DMS79 (cell line): ENCODE results near the gene POLR3H.

Experiments used
- DNase-seq: peaks from one replicate; lab custom pipeline; 2025; lab: John Stamatoyannopoulos, UW

The POLR3H gene

DNA sequence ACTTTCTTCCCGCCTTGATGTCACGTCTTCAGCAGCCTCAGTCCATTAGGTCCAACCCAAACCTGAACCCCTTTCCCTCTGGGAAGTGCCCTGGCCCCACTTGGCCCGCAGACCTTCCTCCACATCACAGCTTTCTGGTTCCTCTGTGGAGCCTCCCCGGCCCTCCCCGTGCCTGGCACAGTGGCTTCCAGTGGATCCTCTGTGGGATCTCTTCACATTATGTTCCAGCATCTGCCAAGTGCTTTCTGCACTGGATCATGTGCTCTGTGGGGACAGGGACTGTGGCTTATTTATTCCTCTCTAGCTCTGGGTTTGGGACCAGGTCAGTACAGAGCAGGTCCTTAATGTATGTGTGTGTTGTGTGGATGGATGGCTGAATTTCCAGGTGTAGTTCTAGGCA is 30.9 kb downstream of the POLR3H start:
- no peak for DNase-seq

GRCh38 chr22:41512421-41513194 is 31.7 kb downstream of the POLR3H start:
- DNase-seq = peak; percentile 4

DNA sequence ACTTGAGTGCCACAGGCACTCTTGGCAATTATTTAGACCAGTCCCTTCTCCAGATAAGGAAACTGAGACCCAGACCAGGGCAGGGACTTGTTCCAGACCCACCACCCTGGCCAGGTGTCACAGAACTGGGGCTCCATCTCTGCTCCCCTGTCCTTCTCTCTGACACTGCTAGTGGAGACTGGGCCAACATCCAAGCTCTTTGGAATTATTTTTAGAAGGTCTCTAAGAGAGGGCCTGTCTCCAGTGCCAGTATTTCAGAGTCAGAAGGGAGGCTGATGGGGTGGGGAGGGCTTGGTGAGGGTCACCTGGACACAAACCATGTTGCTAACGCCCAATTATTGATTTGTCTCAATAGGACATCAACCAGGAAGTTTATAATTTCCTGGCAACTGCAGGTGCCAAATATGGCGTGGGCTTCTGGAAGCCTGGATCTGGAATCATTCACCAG is 32.7 kb downstream of the POLR3H start:
- DNase-seq = no peak

DNA sequence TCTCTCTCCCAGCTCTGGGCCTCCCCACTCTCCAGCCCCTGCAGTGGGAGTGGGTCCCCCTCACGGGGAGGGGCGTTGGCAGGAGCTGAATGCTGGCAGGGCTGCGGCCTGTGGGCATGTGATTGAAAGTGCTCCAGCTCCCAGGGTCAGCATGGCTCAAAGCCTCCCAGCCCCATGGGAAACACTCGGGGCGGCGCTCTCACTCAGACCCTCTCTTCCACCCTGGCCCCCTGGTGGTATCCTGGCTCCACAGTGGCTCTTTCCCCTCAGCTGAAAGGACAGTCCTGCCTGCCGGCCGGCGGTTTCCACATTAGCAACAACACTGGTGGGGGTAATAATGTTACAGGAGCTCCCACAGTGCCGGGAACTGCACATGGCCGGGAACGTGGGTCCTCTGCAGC is 35.5 kb downstream of the POLR3H start:
- no peak for DNase-seq

DNA sequence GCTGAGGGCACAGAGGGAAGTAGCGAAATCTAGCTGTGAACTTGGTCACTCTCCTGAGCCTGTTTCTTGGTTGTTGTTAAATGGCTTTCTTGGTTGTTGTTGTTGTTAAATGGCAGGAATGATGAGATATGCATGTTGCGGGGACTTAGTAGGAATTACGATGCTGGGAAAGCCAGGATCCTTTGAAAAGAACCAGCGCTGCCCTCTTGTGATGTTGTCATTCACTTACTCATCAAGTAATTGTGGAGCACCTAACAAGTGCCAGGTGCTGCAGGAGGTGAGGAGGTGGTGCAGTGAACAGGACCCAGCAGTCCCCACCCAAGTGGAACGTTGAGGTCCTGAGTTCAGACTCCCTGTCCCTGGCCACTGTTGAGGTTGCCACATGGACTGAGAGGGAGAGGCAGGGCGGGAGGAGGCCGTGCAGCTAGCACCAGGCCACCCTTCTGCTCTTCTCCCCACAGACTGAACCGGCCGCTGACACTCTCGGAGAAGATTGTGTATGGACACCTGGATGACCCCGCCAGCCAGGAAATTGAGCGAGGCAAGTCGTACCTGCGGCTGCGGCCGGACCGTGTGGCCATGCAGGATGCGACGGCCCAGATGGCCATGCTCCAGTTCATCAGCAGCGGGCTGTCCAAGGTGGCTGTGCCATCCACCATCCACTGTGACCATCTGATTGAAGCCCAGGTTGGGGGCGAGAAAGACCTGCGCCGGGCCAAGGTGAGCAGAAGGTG is 36.8 kb downstream of the POLR3H start:
- DNase-seq = no peak

GRCh38 chr22:41505511-41506220 is 38.6 kb downstream of the POLR3H start:
- DNase-seq = no peak

DNA sequence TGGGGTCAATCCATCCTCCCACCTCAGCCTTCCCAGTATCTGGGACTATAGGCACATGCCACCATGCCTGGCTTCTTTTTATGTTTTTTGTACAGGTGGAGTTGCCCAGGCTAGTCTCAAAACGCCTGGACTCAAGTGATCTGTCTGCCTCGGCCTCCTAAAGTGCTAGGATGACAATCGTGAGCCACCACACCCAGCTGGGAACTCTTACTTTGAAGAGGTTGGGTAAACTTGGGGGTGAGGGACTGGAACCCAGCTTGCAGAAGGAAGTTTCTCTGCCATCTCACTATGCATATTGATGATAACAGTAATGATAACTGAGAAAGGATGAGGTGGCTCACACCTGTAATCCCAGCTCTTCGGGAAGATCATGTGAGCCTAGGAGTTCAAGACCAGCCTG is 39.5 kb downstream of the POLR3H start:
- DNase-seq = no peak

DNA sequence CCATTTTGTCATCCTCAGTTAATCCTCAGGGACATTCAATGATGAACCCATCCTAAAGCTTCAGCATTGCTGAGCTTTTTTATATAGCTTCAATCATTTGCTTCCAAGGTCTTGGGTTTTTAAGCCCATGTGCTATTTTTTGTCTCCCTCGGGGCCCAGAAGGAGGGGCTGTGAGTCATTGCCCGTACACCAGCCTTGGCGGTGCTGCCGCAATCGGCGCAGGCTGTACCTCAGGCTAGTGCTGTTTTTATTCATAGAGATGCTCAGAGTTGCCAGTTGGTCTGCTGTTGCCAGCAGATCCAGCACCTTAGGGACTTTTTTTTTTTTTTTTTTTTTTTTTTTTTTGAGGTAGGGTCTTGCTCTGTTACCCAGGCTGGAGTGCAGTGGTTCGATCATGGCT is 39.9 kb downstream of the POLR3H start:
- DNase-seq = no peak

DNA sequence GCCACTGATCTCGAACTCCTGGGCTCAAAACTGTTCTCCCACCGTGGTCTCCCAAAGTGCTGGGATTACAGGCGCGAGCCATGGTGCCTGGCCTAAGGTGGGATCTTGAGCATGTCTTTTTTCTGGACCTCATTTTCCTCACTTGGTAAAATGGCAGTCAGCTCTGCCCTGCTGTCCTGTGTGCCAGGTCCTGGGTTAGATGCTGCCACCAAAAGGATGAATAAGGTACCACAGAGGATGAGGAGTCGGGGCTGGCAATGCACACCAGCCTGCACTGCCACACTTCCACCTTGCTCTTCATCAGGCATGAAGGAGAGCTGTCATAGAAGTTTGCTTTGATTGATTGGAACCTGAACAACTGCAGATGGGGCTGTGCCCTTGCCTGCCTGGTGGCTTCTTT is 43.1 kb downstream of the POLR3H start:
- DNase-seq = no peak

DNA sequence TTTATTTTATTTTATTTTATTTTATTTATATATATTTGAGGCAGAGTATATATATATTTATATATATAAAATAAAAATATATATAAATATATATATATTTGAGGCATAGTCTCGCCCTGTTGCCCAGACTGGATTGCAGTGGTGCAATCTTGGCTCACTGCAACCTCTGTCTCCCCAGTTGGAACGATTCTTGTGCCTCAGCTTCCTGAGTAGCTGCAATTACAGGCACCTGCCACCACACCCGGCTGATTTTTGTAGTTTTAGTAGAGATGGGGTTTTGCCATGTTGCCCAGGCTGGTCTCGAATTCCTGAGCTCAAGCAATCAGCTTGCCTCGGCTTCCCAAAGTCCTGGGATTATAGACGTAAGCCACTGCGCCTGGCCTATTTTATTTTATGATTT is 44.0 kb downstream of the POLR3H start:
- DNase-seq = no peak

DNA sequence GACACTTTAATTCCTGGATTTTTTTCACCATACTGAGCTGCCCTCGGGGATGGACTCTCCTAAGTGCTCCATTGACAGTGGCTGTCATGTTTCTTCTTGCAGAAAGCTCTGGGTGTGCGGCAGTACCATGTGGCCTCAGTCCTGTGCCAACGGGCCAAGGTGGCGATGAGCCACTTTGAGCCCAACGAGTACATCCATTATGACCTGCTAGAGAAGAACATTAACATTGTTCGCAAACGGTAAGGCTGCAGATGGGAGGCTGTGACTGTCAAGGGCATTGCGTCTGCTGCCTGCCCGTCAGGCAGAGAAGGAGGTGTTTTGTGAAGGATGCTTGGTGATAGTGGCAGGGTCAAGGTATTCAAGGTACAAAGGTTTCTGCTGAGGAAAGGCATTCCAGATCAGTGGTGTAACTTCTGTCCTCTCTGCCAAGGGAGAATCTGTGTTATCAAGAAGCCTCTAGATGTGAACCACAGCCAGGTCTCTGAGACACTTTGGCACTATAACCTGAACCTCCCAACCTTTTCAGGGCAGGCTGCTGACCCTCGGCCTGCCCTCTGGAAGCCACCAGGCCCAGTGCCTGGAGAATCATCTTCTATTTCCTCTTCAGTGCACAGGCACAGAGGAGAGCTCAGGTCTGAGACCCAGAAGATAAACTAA is 44.5 kb downstream of the POLR3H start:
- DNase-seq = no peak

- DNase-seq = no peak
These were observed 45.9 kb downstream of the POLR3H start for GRCh38 chr22:41498303-41498835.

GRCh38 chr22:41491374-41492100 is 52.7 kb downstream of the POLR3H start:
- DNase-seq = no peak

GRCh38 chr22:41488596-41489385 is 55.5 kb downstream of the POLR3H start:
- DNase-seq = no peak

GRCh38 chr22:41488076-41488475 is 56.2 kb downstream of the POLR3H start:
- DNase-seq = no peak

DNA sequence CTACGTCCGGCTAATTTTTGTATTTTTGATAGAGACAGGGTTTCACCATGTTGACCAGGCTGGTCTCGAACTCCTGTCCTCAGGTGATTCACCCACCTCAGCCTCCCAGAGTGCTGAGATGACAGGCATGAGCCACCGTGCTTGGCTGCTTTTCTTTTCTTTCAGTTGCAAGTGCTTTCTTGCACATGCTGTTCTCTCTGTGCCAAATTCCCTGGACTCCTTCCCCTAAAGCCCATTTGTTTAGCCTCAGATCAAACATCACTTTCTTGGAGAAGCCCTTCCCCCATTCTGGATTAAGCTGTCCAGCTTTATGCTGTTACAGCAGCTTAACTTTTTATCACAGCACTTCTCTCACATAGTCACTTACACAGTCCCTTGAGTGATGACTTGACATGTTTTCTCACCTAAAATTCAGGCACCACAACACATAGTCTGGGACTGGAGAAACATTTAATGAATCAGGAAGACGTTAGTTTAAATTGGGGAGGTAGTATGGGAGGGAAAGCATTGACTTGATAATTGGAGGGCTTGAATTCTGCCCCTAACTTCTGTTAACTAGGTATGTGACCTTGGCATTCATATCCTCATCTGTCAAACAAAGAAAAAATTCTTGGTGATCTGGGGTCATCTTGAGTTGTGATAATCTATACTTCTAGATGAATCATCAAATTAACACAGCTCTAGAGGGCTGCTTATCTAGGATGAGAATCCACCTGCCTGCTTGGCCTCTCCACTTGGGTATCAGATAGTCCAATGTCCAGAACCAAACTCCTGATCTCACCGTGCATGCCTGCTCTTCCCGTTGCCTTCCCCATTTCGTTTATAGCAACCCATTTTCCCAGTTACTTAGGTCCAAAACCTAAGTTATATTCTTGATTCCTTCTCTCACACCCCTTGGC is 57.0 kb downstream of the POLR3H start:
- no peak for DNase-seq

GRCh38 chr22:41485033-41485432 is 59.2 kb downstream of the POLR3H start:
- no peak for DNase-seq

GRCh38 chr22:41482319-41482935 is 61.8 kb downstream of the POLR3H start:
- no peak for DNase-seq

DNA sequence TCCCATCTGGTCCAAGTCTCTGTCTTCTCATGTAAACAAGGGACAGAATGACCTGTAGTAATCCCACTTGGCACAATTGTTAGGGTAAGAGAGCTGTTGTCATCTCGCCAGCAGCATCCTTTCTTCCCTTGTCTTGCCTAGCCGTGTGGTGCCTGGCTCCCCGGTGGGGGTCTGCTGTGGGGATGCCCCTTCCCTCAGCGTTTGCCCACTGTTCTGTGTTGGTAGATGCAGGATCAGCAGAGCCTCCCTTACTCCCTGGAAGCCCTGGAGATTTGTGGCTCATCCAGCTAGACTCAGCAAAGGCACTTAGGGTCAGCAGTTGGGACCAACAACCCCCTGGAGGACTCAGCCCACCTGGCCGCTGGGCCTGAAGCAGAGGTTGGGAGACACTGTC is 62.3 kb downstream of the POLR3H start:
- DNase-seq = no peak
